Activated CD8-positive, alpha-beta T cell treated with anti-CD3 and anti-CD28 coated beads for 36 hours (primary cell): Measurements from ENCODE around the gene NT5M. TPM values are rescaled to one million over a fixed set of nuclear protein-coding genes. Genes with fewer than 3 reads are reported as not detected.

Experiments used
- ATAC-seq: fragments of 200-7000 bp; cut with Tn5 transposase; one replicate; pipeline ENCODE4 v1.10.0; 2021; ENCODE audit warnings: mild to moderate bottlenecking, moderate library complexity
- CTCF ChIA-PET: fragments of 350-600 bp; sonication (Branson Sonifier 250); formaldehyde crosslinking; loops from one replicate; lab custom pipeline; 2021; ENCODE audit warnings: antibody characterized with exemption; lab: Charles Lee
- POLR2A ChIA-PET: fragments of 350-600 bp; sonication (Branson Sonifier 250); formaldehyde crosslinking; loops from one replicate; lab custom pipeline; 2021; ENCODE audit warnings: antibody characterized with exemption; lab: Charles Lee
- DNase-seq: peaks from one replicate; pipeline ENCODE4 v3.0.0-alpha.2; 2020
- H3K27ac Mint-ChIP-seq: one replicate; pipeline ENCODE4 v1.8.0; 2021; ENCODE audit warnings: mild to moderate bottlenecking, mixed read lengths
- H3K27me3 Mint-ChIP-seq: one replicate; pipeline ENCODE4 v1.8.0; 2021; ENCODE audit warnings: mixed read lengths
- H3K36me3 Mint-ChIP-seq: one replicate; pipeline ENCODE4 v1.8.0; 2021; ENCODE audit warnings: low read depth, mixed read lengths
- H3K4me1 Mint-ChIP-seq: one replicate; pipeline ENCODE4 v1.8.0; 2021; ENCODE audit warnings: low read depth, mixed read lengths
- H3K4me3 Mint-ChIP-seq: one replicate; pipeline ENCODE4 v1.8.0; 2021; ENCODE audit warnings: mild to moderate bottlenecking, moderate library complexity, mixed read lengths
- H3K9me3 Mint-ChIP-seq: one replicate; pipeline ENCODE4 v1.8.0; 2021; ENCODE audit warnings: mixed read lengths
- CTCF ChIP-seq: fragments of 200-600 bp; IDR thresholded peaks from one replicate; pipeline ENCODE4 v1.8.0; 2022; ENCODE audit warnings: antibody characterized with exemption, mild to moderate bottlenecking
- intact Hi-C: fragments of 100-400 bp; cut with micrococcal nuclease; formaldehyde crosslinking; loops from one replicate; pipeline ENCODE4 v1.10.0; 2022
- total RNA-seq, 2 experiments: library from RNA; stranded (reverse); gene quantifications; one replicate each; pipeline ENCODE4 v1.2.3, GENCODE V29; 2021

NT5M gene
- total RNA-seq, 2 experiments from 2014 or later: 8.3 to 9.4 TPM

GRCh38 chr17:17353625-17354484 is 50.7 kb downstream of the NT5M start:
- intact Hi-C loops: loop anchor here (2.0 to 10.0 kb wide), 2 partner anchors 141 to 289 kb away; partner anchors contain the start of gene RASD1

GRCh38 chr17:17354560-17355349 is 51.6 kb downstream of the NT5M start:
- DNase-seq: peak; percentile 83
- POLR2A ChIA-PET: interaction anchor here (0.6 to 0.7 kb wide), 2 partner anchors 246 to 287 kb away, joined by 3 to 4 read pairs; no protein-coding TSS in a partner anchor
- Mint-ChIP-seq H3K36me3 (no peaks in the 10 kb centered on the region), H3K27me3 (no peaks in the 10 kb centered on the region), H3K27ac (no peak overlapping the region), H3K4me1 (no peaks in the 10 kb centered on the region), H3K4me3 (no peak overlapping the region), H3K9me3 (peaks cover 4% of the 10 kb centered on the region)
- ATAC-seq: peak; percentile 76
- peak; percentile 96 for TF ChIP-seq CTCF
- CTCF ChIA-PET: interaction anchor here (0.6 to 5.7 kb wide), 37 partner anchors 10 to 311 kb away, joined by 3 to 65 read pairs (median 4); partner anchors contain the start of gene RASD1
- intact Hi-C loops: loop anchor here (2.0 to 10.0 kb wide), 2 partner anchors 140 to 288 kb away; partner anchors contain the start of gene RASD1

More at GRCh38 chr17:17353625-17354484, 50.7 kb downstream of the NT5M start:
- ATAC-seq: no peak
- no peaks in the 10 kb centered on the region for H3K9me3 Mint-ChIP-seq
- POLR2A ChIA-PET: no interaction called here
- no peaks in the 10 kb centered on the region for H3K36me3 Mint-ChIP-seq
- H3K27ac Mint-ChIP-seq: no peak overlapping the region
- no peaks in the 10 kb centered on the region for H3K4me1 Mint-ChIP-seq
- CTCF ChIA-PET: interaction anchor here (0.9 to 5.7 kb wide), 14 partner anchors 11 to 288 kb away, joined by 3 to 65 read pairs (median 7); partner anchors contain the start of gene RASD1
- TF ChIP-seq CTCF: no peak
- H3K27me3 Mint-ChIP-seq: no peaks in the 10 kb centered on the region
- no peak for DNase-seq
- no peak overlapping the region for H3K4me3 Mint-ChIP-seq

- no peak overlapping the region for H3K4me3 Mint-ChIP-seq
- H3K36me3 Mint-ChIP-seq: no peaks in the 10 kb centered on the region
- H3K27me3 Mint-ChIP-seq: no peaks in the 10 kb centered on the region
- DNase-seq: no peak
- no peaks in the 10 kb centered on the region for H3K4me1 Mint-ChIP-seq
- TF ChIP-seq CTCF: no peak
- H3K27ac Mint-ChIP-seq: no peak overlapping the region
- ATAC-seq: no peak
- H3K9me3 Mint-ChIP-seq: peaks cover 8% of the 10 kb centered on the region
- intact Hi-C loops: loop anchor here (2.0 to 10.0 kb wide), 2 partner anchors 139 to 287 kb away; partner anchors contain the start of gene RASD1
- ChIA-PET POLR2A (interaction anchor here (0.6 to 0.7 kb wide), 2 partner anchors 246 to 286 kb away, joined by 3 to 4 read pairs; no protein-coding TSS in a partner anchor), CTCF (interaction anchor here (0.6 to 5.7 kb wide), 35 partner anchors 10 to 310 kb away, joined by 3 to 65 read pairs (median 4); partner anchors contain the start of gene RASD1)
Observed at GRCh38 chr17:17355426-17355825, 52.3 kb downstream of the NT5M start.

- ChIA-PET CTCF (interaction anchor here (0.6 to 5.7 kb wide), 27 partner anchors 9 to 292 kb away, joined by 3 to 65 read pairs (median 3); partner anchors contain the start of genes PEMT and RASD1), POLR2A (no interaction called here)
- no peaks in the 10 kb centered on the region for H3K27me3 Mint-ChIP-seq
- H3K36me3 Mint-ChIP-seq: no peaks in the 10 kb centered on the region
- H3K27ac Mint-ChIP-seq: no peak overlapping the region
- peak; percentile 85 for DNase-seq
- ATAC-seq: peak; percentile 92
- TF ChIP-seq CTCF: peak; percentile 99
- no peaks in the 10 kb centered on the region for H3K4me1 Mint-ChIP-seq
- intact Hi-C loops: loop anchor here (1.0 to 10.0 kb wide), 2 partner anchors 84 to 138 kb away; partner anchors contain the start of gene RASD1
- H3K9me3 Mint-ChIP-seq: peaks cover 10% of the 10 kb centered on the region
- no peak overlapping the region for H3K4me3 Mint-ChIP-seq
Observed at GRCh38 chr17:17356149-17356930, 53.2 kb downstream of the NT5M start.
